BJ (cell line): ENCODE results near the gene TM9SF3. TPM values are rescaled to one million over a fixed set of nuclear protein-coding genes. Genes with fewer than 3 reads are reported as not detected.

Experiments used
- CTCF ChIA-PET: fragments of 350-600 bp; formaldehyde crosslinking; extraction: SDS; loops from one replicate; lab custom pipeline; 2021; ENCODE audit warnings: antibody characterized with exemption, inconsistent platforms; lab: Yijun Ruan, JAX
- POLR2A ChIA-PET: fragments of 300-600 bp; sonication (Branson Sonifier 250); formaldehyde crosslinking; extraction: SDS; loops from one replicate; lab custom pipeline; 2021; ENCODE audit warnings: antibody characterized with exemption; lab: Charles Lee
- DNase-seq: peaks from one replicate; pipeline ENCODE4 v3.0.0-alpha.2; 2011; ENCODE audit warnings: low read depth
- H3K27me3 ChIP-seq: 2 replicates; pipeline ENCODE4 v1.6.0; 2011; ENCODE audit warnings: low read length; ENCODE audit not compliant: control insufficient read depth, insufficient read depth
- H3K36me3 ChIP-seq: 2 replicates; pipeline ENCODE4 v1.5.1; 2011; ENCODE audit warnings: low read length; ENCODE audit not compliant: control insufficient read depth, insufficient read depth
- H3K4me3 ChIP-seq: 2 replicates; pipeline ENCODE4 v1.5.1; 2011; ENCODE audit warnings: low read depth, mild to moderate bottlenecking, control low read depth, low read length
- polyA plus RNA-seq: library from polyadenylated mRNA; depleted of rRNA; stranded (reverse); fragments of >200 nt; gene quantifications from 2 replicates; pipeline ENCODE4 v1.2.3, GENCODE V29; 2011
- TF ChIP-seq, protein P1 (sequence below): IDR thresholded peaks from 2 replicates; pipeline ENCODE4 v1.5.1; 2011; ENCODE audit warnings: low read depth, mild to moderate bottlenecking, control low read depth, inconsistent platforms, low read length, moderate library complexity; ENCODE audit not compliant: insufficient read depth

The TM9SF3 gene
- polyA plus RNA-seq, 1 experiment = 27.0 TPM

- Histone ChIP-seq H3K27me3 (no peaks in the 10 kb centered on the region), H3K36me3 (no peaks in the 10 kb centered on the region), H3K4me3 (no peak overlapping the region)
- TF ChIP-seq, protein P1, sequence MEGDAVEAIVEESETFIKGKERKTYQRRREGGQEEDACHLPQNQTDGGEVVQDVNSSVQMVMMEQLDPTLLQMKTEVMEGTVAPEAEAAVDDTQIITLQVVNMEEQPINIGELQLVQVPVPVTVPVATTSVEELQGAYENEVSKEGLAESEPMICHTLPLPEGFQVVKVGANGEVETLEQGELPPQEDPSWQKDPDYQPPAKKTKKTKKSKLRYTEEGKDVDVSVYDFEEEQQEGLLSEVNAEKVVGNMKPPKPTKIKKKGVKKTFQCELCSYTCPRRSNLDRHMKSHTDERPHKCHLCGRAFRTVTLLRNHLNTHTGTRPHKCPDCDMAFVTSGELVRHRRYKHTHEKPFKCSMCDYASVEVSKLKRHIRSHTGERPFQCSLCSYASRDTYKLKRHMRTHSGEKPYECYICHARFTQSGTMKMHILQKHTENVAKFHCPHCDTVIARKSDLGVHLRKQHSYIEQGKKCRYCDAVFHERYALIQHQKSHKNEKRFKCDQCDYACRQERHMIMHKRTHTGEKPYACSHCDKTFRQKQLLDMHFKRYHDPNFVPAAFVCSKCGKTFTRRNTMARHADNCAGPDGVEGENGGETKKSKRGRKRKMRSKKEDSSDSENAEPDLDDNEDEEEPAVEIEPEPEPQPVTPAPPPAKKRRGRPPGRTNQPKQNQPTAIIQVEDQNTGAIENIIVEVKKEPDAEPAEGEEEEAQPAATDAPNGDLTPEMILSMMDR = no peak
- DNase-seq = no peak
- CTCF ChIA-PET = no interaction called here
- POLR2A ChIA-PET = no interaction called here
Measured at GRCh38 chr10:96609510-96609909, 22.7 kb upstream of the TM9SF3 start.

DNA sequence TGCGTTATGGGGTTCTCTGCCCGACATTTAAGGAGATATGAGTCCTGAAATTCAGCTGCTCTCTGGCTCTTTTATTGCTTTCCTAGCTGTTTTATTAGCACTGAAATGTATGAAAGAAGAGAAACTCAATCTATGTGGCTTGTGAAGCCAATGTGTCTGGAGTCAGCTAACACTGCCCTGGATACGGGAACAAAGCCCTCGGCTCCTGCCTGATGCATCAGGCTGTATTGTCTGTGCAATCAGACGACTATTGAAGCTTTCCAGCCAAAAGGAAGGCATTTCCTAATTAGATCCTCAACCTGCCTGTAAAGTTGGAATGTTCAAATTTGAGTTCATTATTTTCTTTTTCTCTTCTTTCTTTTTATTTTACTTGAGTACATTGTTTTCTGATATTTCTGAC is 22.0 kb upstream of the TM9SF3 start:
- no peaks in the 10 kb centered on the region for H3K36me3 ChIP-seq
- no peak overlapping the region for H3K4me3 ChIP-seq
- no peak for DNase-seq
- TF ChIP-seq, protein P1 = no peak
- POLR2A ChIA-PET = no interaction called here
- no peaks in the 10 kb centered on the region for H3K27me3 ChIP-seq
- CTCF ChIA-PET = no interaction called here

- CTCF ChIA-PET = no interaction called here
- POLR2A ChIA-PET = no interaction called here
- TF ChIP-seq, protein P1 = no peak
Measured at GRCh38 chr10:96608262-96608661, 21.4 kb upstream of the TM9SF3 start.

GRCh38 chr10:96606946-96607345 is 20.1 kb upstream of the TM9SF3 start:
- no peak for DNase-seq
- Histone ChIP-seq H3K27me3 (no peaks in the 10 kb centered on the region), H3K4me3 (no peak overlapping the region), H3K36me3 (no peaks in the 10 kb centered on the region)
- TF ChIP-seq, protein P1 = no peak
- ChIA-PET POLR2A (no interaction called here), CTCF (interaction anchor here (1.2 kb wide), 1 partner anchor 11 kb away, joined by 3 read pairs; no protein-coding TSS in a partner anchor)

More at GRCh38 chr10:96608262-96608661, 21.4 kb upstream of the TM9SF3 start:
- H3K4me3 ChIP-seq = no peak overlapping the region
- no peaks in the 10 kb centered on the region for H3K36me3 ChIP-seq
- DNase-seq = no peak
- H3K27me3 ChIP-seq = no peaks in the 10 kb centered on the region

DNA sequence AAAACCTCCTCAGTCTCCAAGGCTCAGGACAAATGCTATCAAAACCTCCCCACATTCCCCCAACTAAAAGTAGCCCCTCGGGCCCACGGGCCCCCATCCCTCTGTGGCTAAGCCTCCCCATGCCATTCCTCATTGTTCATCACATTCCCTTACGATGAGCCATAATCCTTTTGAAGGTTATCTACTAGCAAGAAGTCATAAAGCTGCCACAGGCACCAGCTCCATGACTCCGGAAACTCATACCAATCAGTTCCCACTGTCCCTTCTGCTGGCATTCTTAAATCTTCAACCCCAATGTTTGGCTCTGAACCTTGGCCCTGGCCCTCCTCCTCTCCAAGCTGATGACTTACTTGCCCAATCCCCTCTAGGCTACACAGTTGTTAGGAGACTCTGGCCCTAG is 19.4 kb upstream of the TM9SF3 start:
- ChIA-PET POLR2A (interaction anchor here (0.6 kb wide), 1 partner anchor 678 kb away, joined by 9 read pairs; no protein-coding TSS in a partner anchor), CTCF (interaction anchor here (1.2 kb wide), 1 partner anchor 11 kb away, joined by 3 read pairs; no protein-coding TSS in a partner anchor)
- TF ChIP-seq, protein P1 = no peak
- H3K27me3 ChIP-seq = no peaks in the 10 kb centered on the region
- no peak for DNase-seq
- no peaks in the 10 kb centered on the region for H3K36me3 ChIP-seq
- no peak overlapping the region for H3K4me3 ChIP-seq
